OCI-LY1 (cell line): Measurements from ENCODE around the gene ZNF229.

Experiments
- CTCF ChIP-seq: fragments of 200-600 bp; sonication (generic), shearing (Covaris generic); IDR thresholded peaks from 2 replicates; pipeline ENCODE4 v1.5.1; 2017; ENCODE audit warnings: mild to moderate bottlenecking, antibody characterized with exemption, low read length, moderate library complexity, mixed read lengths
- EZH2 ChIP-seq: fragments of 200-600 bp; sonication (generic), shearing (Covaris generic); IDR thresholded peaks from 2 replicates; pipeline ENCODE4 v1.8.0; 2017; ENCODE audit warnings: borderline replicate concordance, mixed run types, mild to moderate bottlenecking, antibody characterized with exemption, low read length, moderate library complexity, mixed read lengths

- TF ChIP-seq CTCF (no peak), EZH2 (no peak)
These were observed 12.8 kb downstream of the ZNF229 start for GRCh38 chr19:44435441-44435840.
